ENCODE results near the gene PDZD7. TPM values are rescaled to one million over a fixed set of nuclear protein-coding genes. Genes with fewer than 3 reads are reported as not detected.

The PDZD7 gene
- total and polyA plus RNA-seq, 9 donors: 0.07 to 1.2 (median 0.63) TPM

DNA sequence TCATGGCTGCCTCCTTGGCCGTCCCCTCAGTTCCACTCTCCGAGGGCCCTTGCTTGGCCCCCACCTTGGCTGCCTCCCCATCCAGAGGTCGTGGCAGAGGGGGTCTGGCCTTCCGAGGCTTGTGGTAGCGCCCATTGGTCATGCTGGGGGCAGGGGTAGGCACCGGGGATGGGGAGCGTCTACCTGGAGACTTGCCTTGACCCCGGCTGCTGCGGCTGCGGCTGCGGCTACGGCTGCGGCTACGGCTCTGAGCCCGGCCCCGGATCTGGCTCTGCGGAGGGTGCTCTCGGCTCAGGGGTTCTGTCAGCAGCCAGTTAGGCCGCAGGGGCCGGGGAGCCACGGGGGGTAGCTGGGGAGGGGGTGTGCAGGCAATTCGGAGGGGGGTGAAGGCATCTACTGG is 20.6 kb downstream of the PDZD7 start:
- Histone ChIP-seq H3K27ac (no peak overlapping the region), H3K9me3 (no peaks in the 10 kb centered on the region), H3K27me3 (no peaks in the 10 kb centered on the region), H3K4me3 (no peak overlapping the region), H3K36me3 (no peaks in the 10 kb centered on the region), H3K4me1 (ENCODE audit: insufficient read depth) (peaks cover 11% of the 10 kb centered on the region)
- intact Hi-C loops (cut with DNase I): no loop called here
- 90 to 96% (median 94%) methylated on average over 18 to 22 of the region's 22 CpGs for WGBS, 3 donors
- TF ChIP-seq EP300 (IDR thresholded peaks at IDR 0.05): no peak
- no peak for TF ChIP-seq POLR2A (IDR thresholded peaks at IDR 0.05)
- TF ChIP-seq, protein P1, sequence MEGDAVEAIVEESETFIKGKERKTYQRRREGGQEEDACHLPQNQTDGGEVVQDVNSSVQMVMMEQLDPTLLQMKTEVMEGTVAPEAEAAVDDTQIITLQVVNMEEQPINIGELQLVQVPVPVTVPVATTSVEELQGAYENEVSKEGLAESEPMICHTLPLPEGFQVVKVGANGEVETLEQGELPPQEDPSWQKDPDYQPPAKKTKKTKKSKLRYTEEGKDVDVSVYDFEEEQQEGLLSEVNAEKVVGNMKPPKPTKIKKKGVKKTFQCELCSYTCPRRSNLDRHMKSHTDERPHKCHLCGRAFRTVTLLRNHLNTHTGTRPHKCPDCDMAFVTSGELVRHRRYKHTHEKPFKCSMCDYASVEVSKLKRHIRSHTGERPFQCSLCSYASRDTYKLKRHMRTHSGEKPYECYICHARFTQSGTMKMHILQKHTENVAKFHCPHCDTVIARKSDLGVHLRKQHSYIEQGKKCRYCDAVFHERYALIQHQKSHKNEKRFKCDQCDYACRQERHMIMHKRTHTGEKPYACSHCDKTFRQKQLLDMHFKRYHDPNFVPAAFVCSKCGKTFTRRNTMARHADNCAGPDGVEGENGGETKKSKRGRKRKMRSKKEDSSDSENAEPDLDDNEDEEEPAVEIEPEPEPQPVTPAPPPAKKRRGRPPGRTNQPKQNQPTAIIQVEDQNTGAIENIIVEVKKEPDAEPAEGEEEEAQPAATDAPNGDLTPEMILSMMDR (IDR thresholded peaks at IDR 0.05): no peak
- DNase-seq: no peak

DNA sequence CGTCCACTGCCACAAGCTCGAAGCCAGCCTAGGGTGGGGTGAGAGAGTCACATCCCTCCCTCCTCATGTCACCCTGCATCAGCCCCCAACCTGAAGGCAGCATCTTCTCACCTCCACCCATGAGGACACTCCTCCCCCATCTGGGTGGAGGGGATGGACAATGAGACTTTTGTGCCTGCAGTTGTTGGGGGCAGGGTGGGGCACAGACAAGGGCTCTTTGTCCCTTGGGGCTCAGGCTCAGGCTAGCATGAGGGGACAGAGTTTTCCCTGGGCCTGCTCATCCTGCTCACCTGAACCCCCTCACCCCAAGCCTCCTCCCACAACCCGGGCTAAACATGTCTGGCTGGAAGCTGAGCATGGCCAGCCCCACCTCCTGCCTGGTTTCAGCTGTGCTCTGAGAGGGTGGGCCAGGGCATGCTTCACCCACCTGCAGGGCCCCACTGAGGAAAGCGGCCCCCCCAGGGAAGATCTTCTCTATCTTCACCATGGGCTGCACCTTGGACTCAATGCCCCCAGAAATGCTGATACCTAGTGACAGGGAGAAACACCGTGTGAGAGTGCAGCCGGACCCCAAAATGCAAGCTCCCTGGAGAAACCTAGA is 22.0 kb downstream of the PDZD7 start:
- Histone ChIP-seq H3K27me3 (no peaks in the 10 kb centered on the region), H3K4me3 (no peak overlapping the region), H3K27ac (peak overlapping the region; percentile 35 to 52), H3K36me3 (no peaks in the 10 kb centered on the region), H3K4me1 (ENCODE audit: insufficient read depth) (peaks cover 10% of the 10 kb centered on the region), H3K9me3 (no peaks in the 10 kb centered on the region)
- no peak for DNase-seq
- TF ChIP-seq EP300 (IDR thresholded peaks at IDR 0.05): no peak
- TF ChIP-seq, protein P1 (IDR thresholded peaks at IDR 0.05): no peak
- TF ChIP-seq POLR2A (IDR thresholded peaks at IDR 0.05): no peak
- WGBS, 3 donors: 75 to 85% (median 80%) methylated on average over 6 of the region's 6 CpGs
- intact Hi-C loops (cut with DNase I): no loop called here

DNA sequence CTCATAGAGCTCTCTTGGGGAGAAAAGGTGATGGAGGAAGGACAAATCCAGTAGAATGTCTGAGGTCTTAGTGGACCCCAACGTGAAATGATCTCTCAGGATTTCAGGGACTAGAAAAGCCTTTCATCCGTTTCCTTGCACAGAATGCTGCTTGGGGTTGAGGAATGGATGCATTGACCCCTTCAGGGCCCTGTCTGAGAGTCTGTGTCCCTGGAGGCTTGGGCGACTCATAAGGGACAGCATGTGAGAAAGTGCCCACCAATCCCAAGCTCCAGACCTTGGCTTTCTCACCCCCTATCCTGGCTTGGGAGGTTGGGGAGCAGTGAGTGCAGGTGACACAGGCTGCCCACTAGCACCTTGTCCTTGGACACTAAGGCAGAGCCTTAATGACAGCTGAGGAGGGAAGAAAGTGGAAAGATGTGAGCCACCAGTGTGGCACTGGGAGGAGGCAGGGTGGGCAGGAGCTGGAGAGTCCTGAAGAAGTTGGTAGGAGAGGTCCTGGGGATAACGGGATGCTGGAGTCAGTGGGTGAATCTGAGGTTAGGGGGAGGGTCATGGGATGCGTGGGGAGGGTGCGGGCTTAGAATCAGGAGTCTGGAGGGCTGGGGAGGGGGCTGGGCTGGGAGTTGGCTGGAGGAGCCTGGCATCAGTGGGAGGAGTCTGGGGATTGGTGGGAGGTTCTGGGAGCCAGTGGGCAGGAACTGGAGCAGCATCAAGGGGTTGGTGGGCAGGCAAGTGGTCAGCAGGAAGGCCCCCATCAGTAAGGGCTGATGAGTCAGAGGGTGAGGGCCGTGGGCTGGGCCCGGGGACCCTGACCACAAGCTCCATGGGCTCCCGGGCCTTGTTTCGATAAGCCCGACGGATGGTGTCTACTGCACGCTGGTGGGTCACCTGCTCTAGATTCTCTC is 22.8 kb downstream of the PDZD7 start:
- intact Hi-C loops (cut with DNase I): no loop called here
- TF ChIP-seq EP300 (IDR thresholded peaks at IDR 0.05): no peak
- TF ChIP-seq POLR2A (IDR thresholded peaks at IDR 0.05): no peak
- TF ChIP-seq, protein P1 (IDR thresholded peaks at IDR 0.05): no peak
- Histone ChIP-seq H3K4me3 (no peak overlapping the region), H3K36me3 (no peaks in the 10 kb centered on the region), H3K4me1 (ENCODE audit: insufficient read depth) (peaks cover 10% of the 10 kb centered on the region), H3K9me3 (no peaks in the 10 kb centered on the region), H3K27ac (peak overlapping the region; percentile 35 to 52), H3K27me3 (no peaks in the 10 kb centered on the region)
- WGBS, 3 donors: 37 to 50% (median 49%) methylated on average over 13 of the region's 13 CpGs
- no peak for DNase-seq

DNA sequence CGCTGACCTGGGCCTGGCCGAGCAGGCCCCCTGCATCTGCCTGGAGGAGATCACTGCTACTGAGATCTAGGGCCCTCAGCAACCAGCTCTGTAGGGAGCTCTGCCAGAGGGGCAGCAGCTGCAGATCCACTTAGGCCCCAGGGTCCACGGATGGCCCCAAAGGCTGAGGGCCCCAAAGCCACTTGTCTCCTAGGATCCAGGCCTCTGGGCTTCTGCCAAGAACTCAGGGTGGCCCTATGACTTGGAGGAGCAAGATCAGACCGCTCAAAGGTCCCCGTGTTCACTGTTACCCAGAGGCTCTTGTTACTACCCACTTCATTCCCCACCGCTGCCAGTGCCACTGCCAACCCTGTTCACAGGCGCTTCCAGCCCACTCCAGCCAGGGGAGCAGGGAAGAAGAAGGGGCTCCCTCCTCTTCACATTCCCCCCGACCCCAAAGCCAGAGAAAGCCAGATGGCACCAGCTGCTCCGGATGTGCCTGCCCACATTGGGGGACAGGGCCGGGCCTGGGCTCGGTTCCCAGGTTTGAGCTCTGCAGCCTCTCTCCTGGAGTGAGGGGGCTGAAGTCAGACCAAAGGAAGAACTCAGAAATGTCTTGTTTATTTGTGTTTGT is 23.7 kb downstream of the PDZD7 start:
- 15 to 34% (median 31%) methylated on average over 9 to 11 of the region's 11 CpGs for WGBS, 3 donors
- TF ChIP-seq, protein P1 (IDR thresholded peaks at IDR 0.05): no peak
- no peak for TF ChIP-seq EP300 (IDR thresholded peaks at IDR 0.05)
- TF ChIP-seq POLR2A (IDR thresholded peaks at IDR 0.05): no peak
- no peaks in the 10 kb centered on the region for H3K9me3 ChIP-seq
- no peaks in the 10 kb centered on the region for H3K36me3 ChIP-seq
- intact Hi-C loops (cut with DNase I): no loop called here
- H3K27me3 ChIP-seq: no peaks in the 10 kb centered on the region
- peak overlapping the region in 1 of 2 donors; percentile 45 for H3K27ac ChIP-seq
- peak in 3 of 5 donors; percentile 46 to 70 (median 53) for DNase-seq
- H3K4me3 ChIP-seq: no peak overlapping the region
- H3K4me1 ChIP-seq (ENCODE audit: insufficient read depth): peaks cover 12% of the 10 kb centered on the region

Data from ovary (tissue), 9 donors.